Mesenchymal stem cell (in vitro differentiated cells and primary cell): ENCODE results near the gene DNAH10.

ENCODE experiments used
- DNase-seq: peaks from one replicate; pipeline ENCODE4 v3.0.0-alpha.2; 2013
- H2AFZ ChIP-seq: one replicate; pipeline ENCODE4 v1.6.1; 2013; ENCODE audit warnings: low read depth, mild to moderate bottlenecking, control low read depth, inconsistent platforms, low read length, moderate library complexity
- H2AK5ac ChIP-seq: 2 replicates; pipeline ENCODE4 v1.6.1; 2013; ENCODE audit warnings: low read length, moderate library complexity, mild to moderate bottlenecking, inconsistent platforms; ENCODE audit not compliant: severe bottlenecking
- H2BK120ac ChIP-seq: one replicate; pipeline ENCODE4 v1.6.1; 2013; ENCODE audit warnings: low read depth, mild to moderate bottlenecking, inconsistent platforms, low read length, moderate library complexity
- H2BK12ac ChIP-seq, 2 experiments: one replicate each; pipeline ENCODE4 v1.6.1; 2013; ENCODE audit warnings: inconsistent platforms in 2 of 2, low read length in 2 of 2, mild to moderate bottlenecking in 2 of 2, moderate library complexity in 2 of 2, control low read depth in 1 of 2
- H2BK15ac ChIP-seq: one replicate; pipeline ENCODE4 v1.6.1; 2013; ENCODE audit warnings: mild to moderate bottlenecking, low read depth, inconsistent platforms; ENCODE audit not compliant: poor library complexity, severe bottlenecking
- H2BK5ac ChIP-seq: 2 replicates; pipeline ENCODE4 v1.6.1; 2013; ENCODE audit warnings: low read depth, mild to moderate bottlenecking, low read length, control low read depth, inconsistent platforms; ENCODE audit not compliant: poor library complexity, severe bottlenecking
- H3K14ac ChIP-seq, 2 experiments: one replicate each; pipeline ENCODE4 v1.6.1; 2013; ENCODE audit warnings: inconsistent platforms in 2 of 2, low read length in 2 of 2, control low read depth in 1 of 2, mild to moderate bottlenecking in 1 of 2, moderate library complexity in 1 of 2
- H3K18ac ChIP-seq, 2 experiments: one replicate each; pipeline ENCODE4 v1.6.1; 2013; ENCODE audit warnings: inconsistent platforms in 2 of 2, low read length in 2 of 2, control low read depth in 1 of 2, low read depth in 1 of 2, mild to moderate bottlenecking in 1 of 2
- H3K23ac ChIP-seq, 2 experiments: one replicate each; pipeline ENCODE4 v1.6.1; 2013; ENCODE audit warnings: inconsistent platforms in 2 of 2, low read length in 2 of 2, mild to moderate bottlenecking in 2 of 2, moderate library complexity in 2 of 2, control low read depth in 1 of 2
- H3K27ac ChIP-seq: 2 replicates; pipeline ENCODE4 v1.5.1; 2013; ENCODE audit warnings: mild to moderate bottlenecking, moderate library complexity, low read length, control low read depth, inconsistent platforms; ENCODE audit not compliant: poor library complexity, severe bottlenecking
- H3K27me3 ChIP-seq, 2 experiments: 2 replicates each; pipeline versions ENCODE4 v1.6.1 to v1.7.0; 2013; ENCODE audit warnings: low read length in 2 of 2, mild to moderate bottlenecking in 2 of 2, moderate library complexity in 2 of 2, control low read depth in 1 of 2, inconsistent platforms in 1 of 2; ENCODE audit not compliant: control insufficient read depth in 1 of 2, insufficient read depth in 1 of 2
- H3K36me3 ChIP-seq, 2 experiments: 2 replicates each; pipeline versions ENCODE4 v1.6.1 to v1.7.0; 2013; ENCODE audit warnings: low read length in 2 of 2, control low read depth in 1 of 2, inconsistent platforms in 1 of 2, low read depth in 1 of 2, mild to moderate bottlenecking in 1 of 2; ENCODE audit not compliant: insufficient read depth in 2 of 2, control insufficient read depth in 1 of 2
- H3K4ac ChIP-seq, 2 experiments: one replicate each; pipeline ENCODE4 v1.6.1; 2013; ENCODE audit warnings: inconsistent platforms in 2 of 2, low read length in 2 of 2, mild to moderate bottlenecking in 2 of 2, moderate library complexity in 2 of 2, control low read depth in 1 of 2, low read depth in 1 of 2
- H3K4me1 ChIP-seq: 2 replicates; pipeline ENCODE4 v1.6.1; 2013; ENCODE audit warnings: low read depth, low read length, control low read depth; ENCODE audit not compliant: control insufficient read depth, insufficient read depth
- H3K4me2 ChIP-seq: 2 replicates; pipeline ENCODE4 v1.6.1; 2013; ENCODE audit warnings: low read length, mild to moderate bottlenecking, inconsistent platforms; ENCODE audit not compliant: poor library complexity, severe bottlenecking
- H3K4me3 ChIP-seq, 2 experiments: 2 replicates each; pipeline versions ENCODE4 v1.5.1 to v1.7.0; 2013; ENCODE audit warnings: low read length in 2 of 2, mild to moderate bottlenecking in 2 of 2, control low read depth in 1 of 2, low read depth in 1 of 2; ENCODE audit not compliant: insufficient read depth in 1 of 2
- H3K79me1 ChIP-seq: replicated peaks from 2 replicates; pipeline ENCODE4 v1.6.1; 2013; ENCODE audit warnings: mild to moderate bottlenecking, control low read depth, low read length, inconsistent platforms; ENCODE audit not compliant: poor library complexity, severe bottlenecking
- H3K9ac ChIP-seq: 2 replicates; pipeline ENCODE4 v1.7.0; 2013; ENCODE audit warnings: mild to moderate bottlenecking, low read length, moderate library complexity
- H3K9me3 ChIP-seq: 2 replicates; pipeline ENCODE4 v1.7.0; 2013; ENCODE audit warnings: mild to moderate bottlenecking, low read length; ENCODE audit not compliant: control insufficient read depth
- H4K8ac ChIP-seq: one replicate; pipeline ENCODE4 v1.6.1; 2013; ENCODE audit warnings: inconsistent platforms, mild to moderate bottlenecking, low read length, moderate library complexity
- H4K91ac ChIP-seq: one replicate; pipeline ENCODE4 v1.6.1; 2013; ENCODE audit warnings: mild to moderate bottlenecking, low read length, inconsistent platforms
- whole genome bisulfite sequencing: methylation state at CpG from one replicate; pipeline ENCODE4 v1.1.7; 2013; ENCODE audit warnings: mixed read lengths; 5-methylcytosine and 5-hydroxymethylcytosine counted together

Gene DNAH10

GRCh38 chr12:123850246-123851134, 88.4 kb downstream of the DNAH10 start:
- Histone ChIP-seq H2BK12ac (no peak overlapping the region), H3K23ac (no peak overlapping the region), H3K27me3 (peaks cover 31 to 56% of the 10 kb centered on the region in 2 experiments), H3K18ac (no peak overlapping the region), H2BK15ac (no peak overlapping the region), H4K91ac (no peak overlapping the region), H4K8ac (no peak overlapping the region), H2BK120ac (no peak overlapping the region), H3K9me3 (no peaks in the 10 kb centered on the region), H3K79me1 (no peaks in the 10 kb centered on the region), H2AK5ac (no peak overlapping the region), H3K4me3 (no peak overlapping the region), H3K14ac (no peak overlapping the region), H3K4me2 (no peak overlapping the region), H2BK5ac (no peak overlapping the region), H3K9ac (no peak overlapping the region), H3K36me3 (no peaks in the 10 kb centered on the region), H3K4me1 (no peaks in the 10 kb centered on the region), H2AFZ (no peak overlapping the region), H3K27ac (no peak overlapping the region), H3K4ac (no peak overlapping the region)
- WGBS: 84% methylated on average over 34 of the region's 34 CpGs
- DNase-seq: no peak

DNA sequence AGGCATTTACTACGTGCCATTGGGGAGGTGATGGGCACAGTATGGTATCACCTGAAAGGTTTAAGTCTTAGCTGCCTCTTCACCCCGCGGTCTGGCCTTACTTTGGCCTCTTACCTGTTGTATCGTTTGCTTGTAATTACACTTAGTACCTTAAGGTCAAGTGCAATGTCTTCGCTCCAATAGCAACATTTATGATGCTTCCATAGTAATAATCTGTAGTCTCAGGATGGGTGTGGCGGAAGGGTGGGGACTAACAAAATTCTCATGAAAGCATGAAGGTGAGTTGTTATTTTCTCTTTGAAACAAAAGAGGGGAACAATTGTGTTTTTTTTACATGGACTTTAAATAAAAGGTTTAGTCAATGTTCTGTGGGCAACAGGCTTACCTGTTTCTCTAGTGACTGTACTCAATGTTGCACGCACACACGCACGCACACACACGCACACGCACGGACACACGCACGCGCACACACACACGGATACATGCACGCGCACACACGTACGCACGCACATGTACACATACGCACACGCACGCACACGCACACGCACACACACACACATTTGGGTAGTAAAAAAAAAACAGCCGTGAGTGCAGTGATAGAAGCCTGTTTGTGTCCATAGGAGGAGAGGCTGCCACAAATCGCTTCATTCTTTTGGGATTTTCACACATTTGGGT, 91.4 kb downstream of the DNAH10 start:
- H2BK12ac ChIP-seq: no peak overlapping the region
- no peaks in the 10 kb centered on the region for H3K79me1 ChIP-seq
- H3K4me3 ChIP-seq: peak overlapping the region in 1 of 2 experiments; percentile 39
- H3K9me3 ChIP-seq: no peaks in the 10 kb centered on the region
- H2BK120ac ChIP-seq: no peak overlapping the region
- no peaks in the 10 kb centered on the region for H3K36me3 ChIP-seq
- H3K18ac ChIP-seq: peak overlapping the region in 1 of 2 experiments; percentile 11
- H4K91ac ChIP-seq: no peak overlapping the region
- H3K27me3 ChIP-seq: peaks cover 25 to 48% of the 10 kb centered on the region in 2 experiments
- H4K8ac ChIP-seq: no peak overlapping the region
- no peak overlapping the region for H3K4ac ChIP-seq
- H2AFZ ChIP-seq: no peak overlapping the region
- H3K23ac ChIP-seq: no peak overlapping the region
- no peak overlapping the region for H3K27ac ChIP-seq
- no peak overlapping the region for H2BK15ac ChIP-seq
- H3K9ac ChIP-seq: no peak overlapping the region
- DNase-seq: no peak
- H2BK5ac ChIP-seq: no peak overlapping the region
- peak overlapping the region in 1 of 2 experiments; percentile 53 for H3K14ac ChIP-seq
- no peak overlapping the region for H2AK5ac ChIP-seq
- no peaks in the 10 kb centered on the region for H3K4me1 ChIP-seq
- no peak overlapping the region for H3K4me2 ChIP-seq
- WGBS: 92% methylated on average over 28 of the region's 28 CpGs

- no peak for DNase-seq
- H3K23ac ChIP-seq: no peak overlapping the region
- no peak overlapping the region for H2AK5ac ChIP-seq
- H2AFZ ChIP-seq: no peak overlapping the region
- H2BK5ac ChIP-seq: no peak overlapping the region
- no peaks in the 10 kb centered on the region for H3K79me1 ChIP-seq
- no peak overlapping the region for H3K27ac ChIP-seq
- no peaks in the 10 kb centered on the region for H3K9me3 ChIP-seq
- H3K9ac ChIP-seq: no peak overlapping the region
- 76% methylated on average over 7 of the region's 7 CpGs for WGBS
- no peaks in the 10 kb centered on the region for H3K36me3 ChIP-seq
- no peak overlapping the region for H4K91ac ChIP-seq
- no peak overlapping the region for H3K4ac ChIP-seq
- H2BK12ac ChIP-seq: no peak overlapping the region
- no peak overlapping the region for H4K8ac ChIP-seq
- no peak overlapping the region for H2BK15ac ChIP-seq
- no peak overlapping the region for H3K18ac ChIP-seq
- H3K4me1 ChIP-seq: no peaks in the 10 kb centered on the region
- no peak overlapping the region for H3K4me3 ChIP-seq
- H3K27me3 ChIP-seq: peaks cover 25 to 41% of the 10 kb centered on the region in 2 experiments
- no peak overlapping the region for H3K4me2 ChIP-seq
- H3K14ac ChIP-seq: no peak overlapping the region
- no peak overlapping the region for H2BK120ac ChIP-seq
Observed at GRCh38 chr12:123854232-123854631, 92.1 kb downstream of the DNAH10 start.

- no peak overlapping the region for H3K4me3 ChIP-seq
- no peak overlapping the region for H2BK5ac ChIP-seq
- WGBS: 79% methylated on average over 6 of the region's 6 CpGs
Observed at GRCh38 chr12:123854918-123855317, 92.8 kb downstream of the DNAH10 start.

More at GRCh38 chr12:123854918-123855317, 92.8 kb downstream of the DNAH10 start:
- Histone ChIP-seq H4K91ac (no peak overlapping the region), H3K27ac (no peak overlapping the region), H2BK12ac (no peak overlapping the region), H3K14ac (no peak overlapping the region), H3K4me2 (no peak overlapping the region), H3K18ac (no peak overlapping the region), H4K8ac (no peak overlapping the region), H3K4ac (no peak overlapping the region), H2AK5ac (no peak overlapping the region), H2BK120ac (no peak overlapping the region), H2BK15ac (no peak overlapping the region), H3K27me3 (peaks cover 25 to 37% of the 10 kb centered on the region in 2 experiments), H3K79me1 (no peaks in the 10 kb centered on the region), H3K23ac (no peak overlapping the region), H3K9me3 (no peaks in the 10 kb centered on the region), H3K9ac (no peak overlapping the region), H3K4me1 (no peaks in the 10 kb centered on the region), H3K36me3 (no peaks in the 10 kb centered on the region), H2AFZ (no peak overlapping the region)
- no peak for DNase-seq
